Measurements from ENCODE around the gene COMTD1. TPM values are rescaled to one million over a fixed set of nuclear protein-coding genes. Genes with fewer than 3 reads are reported as not detected.

The COMTD1 gene
- total RNA-seq, 8 experiments from 2014 or later: 5.5 to 19.1 (median 12.8) TPM

DNA sequence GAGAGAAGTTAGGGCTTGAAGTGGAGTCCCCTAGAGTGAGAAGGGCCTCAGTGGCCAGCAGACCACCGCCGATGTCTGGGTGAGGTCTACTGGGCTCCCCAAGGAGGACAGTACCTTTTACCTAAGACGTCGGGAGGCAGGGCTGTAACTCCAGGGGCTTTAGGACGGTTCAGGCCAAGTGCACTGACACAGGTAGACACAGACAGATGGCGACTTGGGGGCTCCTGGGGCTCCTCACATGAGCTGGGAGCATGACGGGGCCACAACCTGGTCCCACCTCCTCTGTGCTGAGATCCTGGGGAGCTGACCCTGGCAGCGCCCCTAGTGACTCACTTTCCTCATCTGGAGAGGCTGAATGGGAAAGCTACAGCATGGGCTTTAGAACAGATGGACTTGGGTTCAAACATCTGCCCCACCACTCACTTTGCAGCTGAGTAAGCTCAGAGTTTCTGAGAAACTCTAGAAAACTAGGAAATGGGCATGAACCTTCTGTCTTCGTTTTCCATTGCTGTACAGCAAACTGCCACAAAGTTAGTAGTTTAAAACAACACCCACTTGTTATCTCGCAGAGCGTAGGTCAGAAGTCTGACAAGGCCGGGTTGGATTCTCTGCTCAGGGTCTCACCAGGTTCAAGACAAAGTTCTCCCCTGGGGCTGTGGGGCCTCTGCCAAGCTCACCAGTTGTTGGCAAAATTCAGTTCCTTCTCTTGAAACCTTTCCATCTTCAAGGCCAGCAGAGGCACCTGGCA is 4.7 kb upstream of the COMTD1 start:
- Histone ChIP-seq H3K27ac (no peak overlapping the region), H3K4me3 (no peak overlapping the region), H3K4me1 (replicated peaks in 1 of 2) (peaks cover 3 to 15% of the 10 kb centered on the region in 2 donors)
- ATAC-seq (replicated peaks in 6 of 8): no peak
- in situ Hi-C loops (cut with MboI; ENCODE audit: low pct_unique_long_range_greater_than_20kb in 2 of 9, low sequenced_read_pairs in 9 of 9, unreplicated experiment in 9 of 9): loop anchor here in 1 of 9 experiments (25.0 kb wide), 1 partner anchor 1003 kb away; no protein-coding TSS in a partner anchor
- 54 to 100% (median 86%) methylated on average over 2 to 4 of the region's 12 CpGs; no CpG with 5 or more reads in 4 of the 10 experiments for WGBS, 10 experiments

DNA sequence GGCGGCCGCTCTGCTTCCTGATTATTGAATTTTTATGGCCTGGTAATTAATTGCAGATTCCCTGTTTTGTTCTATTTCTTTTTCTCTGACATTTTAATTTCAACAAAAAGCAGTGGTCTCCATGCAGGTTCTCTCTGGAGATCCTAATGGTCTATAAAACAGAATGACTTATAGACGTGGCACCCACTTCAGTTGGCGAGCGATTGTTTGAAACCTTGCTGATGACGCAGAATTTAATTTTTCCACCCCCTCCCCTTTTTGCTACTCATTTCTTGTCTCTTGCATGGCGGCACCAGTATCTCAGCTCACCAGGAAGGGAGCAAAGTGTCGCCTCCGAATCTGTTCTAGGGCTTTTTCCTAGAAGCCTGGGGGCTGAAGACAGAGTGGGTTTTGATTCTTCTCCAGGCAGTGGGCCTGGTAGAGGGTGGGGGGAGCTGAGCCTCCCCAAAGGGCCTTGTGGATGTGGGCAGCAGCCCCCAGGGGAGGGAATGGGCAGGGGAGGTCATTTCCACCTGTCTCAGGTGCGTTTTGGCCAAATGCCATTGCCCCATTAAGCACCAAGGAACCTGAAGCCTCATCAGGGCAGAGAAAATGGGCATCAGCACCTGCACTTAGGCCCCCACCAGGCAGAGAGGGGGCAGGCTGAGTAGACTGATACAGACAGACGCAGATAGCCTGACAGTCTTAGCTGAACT is 3.5 kb upstream of the COMTD1 start:
- Histone ChIP-seq H3K4me3 (no peak overlapping the region), H3K4me1 (replicated peaks in 1 of 2) (peaks cover 3 to 15% of the 10 kb centered on the region in 2 donors), H3K27ac (peak overlapping the region in 1 of 2 donors; percentile 56)
- ATAC-seq (replicated peaks in 6 of 8): no peak
- 32 to 80% (median 48%) methylated on average over 1 to 11 of the region's 11 CpGs for WGBS, 10 experiments
- in situ Hi-C loops (cut with MboI; ENCODE audit: low pct_unique_long_range_greater_than_20kb in 2 of 9, low sequenced_read_pairs in 9 of 9, unreplicated experiment in 9 of 9): loop anchor here in 1 of 9 experiments (25.0 kb wide), 1 partner anchor 1002 kb away; no protein-coding TSS in a partner anchor

DNA sequence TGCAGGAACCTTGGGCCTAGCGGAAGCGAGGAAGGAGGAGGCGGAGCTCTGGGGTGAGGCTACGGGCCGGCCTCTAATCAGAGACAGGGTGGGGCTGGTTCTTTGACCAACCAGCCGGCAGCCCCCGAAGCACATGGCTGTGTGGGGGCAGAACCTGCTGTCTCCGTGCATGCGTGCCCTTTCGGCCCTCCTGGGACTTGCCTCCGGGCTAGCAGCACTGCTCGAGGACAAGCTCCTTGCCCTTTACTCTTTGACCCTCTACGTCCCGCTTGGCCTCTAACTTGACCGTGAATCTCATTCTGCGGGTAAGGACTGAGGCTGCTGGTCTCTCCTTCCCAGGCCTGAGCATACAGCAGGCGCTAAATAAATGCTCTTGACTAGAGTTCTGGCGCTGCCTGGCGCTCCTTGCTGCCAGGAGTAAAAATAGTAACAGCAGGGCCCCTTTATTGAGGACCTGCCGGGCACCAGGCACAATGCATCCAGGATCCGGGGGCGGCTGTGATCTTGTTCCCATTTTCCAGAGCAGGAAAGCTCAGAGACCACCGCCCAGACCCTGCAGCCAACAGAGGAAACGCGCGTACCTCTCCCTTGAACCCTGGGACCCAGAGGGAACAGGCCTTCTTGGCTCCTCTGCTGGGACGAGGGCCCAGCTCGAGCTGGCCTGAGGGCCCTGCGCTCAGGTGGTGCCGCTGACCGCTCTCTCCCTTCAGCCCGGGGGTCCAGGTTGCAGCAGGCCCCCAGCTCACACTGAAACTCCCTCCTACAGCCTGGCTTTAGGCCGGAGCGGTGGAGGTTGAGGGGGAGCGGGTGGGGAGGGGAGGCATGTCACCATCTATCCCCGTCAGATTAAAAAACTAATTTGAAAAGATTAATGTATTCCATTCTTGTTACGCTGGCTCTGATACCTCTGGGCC is 2.7 kb upstream of the COMTD1 start:
- in situ Hi-C loops (cut with MboI; ENCODE audit: low pct_unique_long_range_greater_than_20kb in 2 of 9, low sequenced_read_pairs in 9 of 9, unreplicated experiment in 9 of 9): loop anchor here in 1 of 9 experiments (25.0 kb wide), 1 partner anchor 1001 kb away; no protein-coding TSS in a partner anchor
- ATAC-seq (replicated peaks in 6 of 8): no peak
- WGBS, 10 experiments: 63 to 91% (median 81%) methylated on average over 3 to 22 of the region's 37 CpGs; no CpG with 5 or more reads in 2 of the 10 experiments
- Histone ChIP-seq H3K4me1 (replicated peaks in 1 of 2) (peaks cover 6 to 15% of the 10 kb centered on the region in 2 donors), H3K4me3 (no peak overlapping the region), H3K27ac (peak overlapping the region in 1 of 2 donors; percentile 56)

DNA sequence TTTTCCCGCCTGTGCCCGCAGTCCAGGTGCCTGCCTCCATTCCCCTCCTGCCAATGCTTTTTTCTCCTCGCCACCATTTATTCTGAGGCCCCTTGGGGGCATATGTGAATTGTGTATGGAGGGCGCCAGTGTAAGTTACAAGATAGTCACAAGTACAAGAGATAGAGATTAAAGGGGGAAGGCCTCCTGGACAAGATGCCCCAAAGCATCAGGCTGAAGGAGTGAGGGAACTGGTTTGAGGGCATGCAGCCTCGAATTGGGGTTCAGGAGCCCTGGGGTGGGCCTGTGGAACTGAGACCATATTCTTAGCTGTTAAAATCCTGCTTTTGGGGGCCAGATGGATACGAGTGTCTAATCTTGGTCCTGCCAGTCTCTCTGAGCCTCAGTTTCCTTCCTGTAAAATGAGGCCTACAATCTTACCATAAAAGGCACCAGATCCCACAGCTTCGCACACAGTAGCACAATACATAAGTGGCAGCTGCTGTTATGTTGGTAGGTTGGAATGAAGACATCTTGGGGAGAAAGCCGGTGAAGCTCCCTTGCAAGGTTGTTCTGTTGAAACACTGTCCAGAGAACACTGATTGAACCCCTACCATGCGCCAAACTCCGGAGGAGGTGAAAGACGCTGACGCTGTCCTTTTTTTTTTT is 545 bp upstream of the COMTD1 start:
- Histone ChIP-seq H3K4me3 (peak overlapping the region in 2 of 5 donors; percentile 46 to 49), H3K4me1 (replicated peaks in 1 of 2) (peaks cover 6 to 15% of the 10 kb centered on the region in 2 donors), H3K27ac (no peak overlapping the region)
- 0 to 100% (median 60%) methylated on average over 1 to 4 of the region's 12 CpGs; no CpG with 5 or more reads in 3 of the 10 experiments for WGBS, 10 experiments
- ATAC-seq (replicated peaks in 6 of 8): no peak
- in situ Hi-C loops (cut with MboI; ENCODE audit: low pct_unique_long_range_greater_than_20kb in 2 of 9, low sequenced_read_pairs in 9 of 9, unreplicated experiment in 9 of 9): loop anchor here in 1 of 9 experiments (25.0 kb wide), 1 partner anchor 999 kb away; no protein-coding TSS in a partner anchor

DNA sequence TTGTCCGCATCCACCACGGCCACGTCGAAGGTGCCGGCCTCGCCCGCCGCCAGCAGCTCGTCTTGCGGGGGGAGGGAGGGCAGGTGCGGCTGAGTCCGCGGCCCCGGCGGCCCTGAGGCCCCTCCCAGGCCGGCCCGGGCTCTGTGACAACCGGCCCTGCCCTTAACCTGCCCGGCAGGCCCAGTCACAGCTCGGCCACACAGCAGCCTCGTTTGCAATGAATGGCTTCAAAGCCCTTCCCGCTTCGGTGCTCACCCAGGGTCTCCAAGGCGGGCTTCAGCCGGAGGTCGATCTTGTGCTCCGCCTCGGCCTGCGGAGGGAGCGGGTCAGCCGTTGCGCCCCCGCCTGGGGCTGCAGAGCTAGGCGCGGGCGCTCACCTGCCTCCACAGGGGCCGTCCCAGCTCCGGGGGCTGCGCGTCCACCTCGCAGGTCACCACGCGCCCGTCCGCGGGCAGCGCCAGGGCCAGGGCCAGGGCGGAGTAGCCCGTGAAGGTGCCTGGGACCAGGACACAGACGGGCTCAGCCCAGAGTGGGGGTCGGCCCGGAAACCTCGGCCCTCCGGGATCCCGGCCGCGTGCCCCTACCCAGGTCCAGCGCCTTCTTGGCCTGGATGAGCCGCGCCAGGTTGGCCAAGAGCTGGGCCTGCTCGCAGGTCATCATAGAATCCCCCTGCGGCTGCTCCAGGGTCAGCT is 928 bp downstream of the COMTD1 start:
- peak overlapping the region; percentile 30 to 45 for H3K27ac ChIP-seq
- peak; percentile 0 to 29 (median 10) for ATAC-seq (replicated peaks in 6 of 8)
- peak overlapping the region; percentile 35 to 49 (median 41) for H3K4me3 ChIP-seq
- in situ Hi-C loops (cut with MboI; ENCODE audit: low pct_unique_long_range_greater_than_20kb in 2 of 9, low sequenced_read_pairs in 9 of 9, unreplicated experiment in 9 of 9): loop anchor here in 1 of 9 experiments (25.0 kb wide), 1 partner anchor 998 kb away; no protein-coding TSS in a partner anchor
- H3K4me1 ChIP-seq (replicated peaks in 1 of 2): peaks cover 6 to 15% of the 10 kb centered on the region in 2 donors
- 0 to 20% (median 4%) methylated on average over 1 to 7 of the region's 62 CpGs; no CpG with 5 or more reads in 6 of the 10 experiments for WGBS, 10 experiments

DNA sequence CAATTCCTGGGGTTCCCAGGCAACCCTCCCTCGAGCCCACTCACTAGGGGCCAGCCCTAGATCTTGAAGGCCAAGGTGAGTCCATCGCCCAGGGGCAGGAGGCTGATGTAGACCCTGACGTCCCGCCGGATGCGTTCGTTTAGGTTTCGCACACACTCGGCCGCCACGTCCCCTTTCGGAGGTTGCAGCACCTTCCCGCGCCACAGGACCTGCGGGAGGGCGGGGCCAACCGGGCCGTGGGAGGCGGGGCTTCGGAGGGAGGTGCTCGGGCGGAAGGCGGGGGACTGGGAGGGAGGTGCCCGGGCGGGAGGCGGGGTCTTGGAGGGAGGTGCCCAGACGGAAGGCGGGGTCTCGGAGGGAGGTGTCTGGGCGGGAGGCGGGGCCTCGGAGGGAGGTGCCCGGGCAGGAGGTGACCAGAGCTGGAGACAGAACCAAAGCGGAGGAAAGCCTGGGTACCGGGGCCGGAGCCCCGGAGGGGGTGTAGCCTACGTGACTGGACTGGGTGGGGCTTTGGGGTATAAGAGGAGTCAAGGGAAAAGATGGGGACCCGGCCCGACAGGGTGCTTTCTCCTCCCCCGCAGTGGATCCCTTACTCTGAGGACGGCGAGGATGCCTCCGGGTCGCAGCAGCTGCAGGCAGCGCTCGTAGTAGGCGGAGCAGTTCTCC is 1.6 kb downstream of the COMTD1 start:
- in situ Hi-C loops (cut with MboI; ENCODE audit: low pct_unique_long_range_greater_than_20kb in 2 of 9, low sequenced_read_pairs in 9 of 9, unreplicated experiment in 9 of 9): loop anchor here in 1 of 9 experiments (25.0 kb wide), 1 partner anchor 997 kb away; no protein-coding TSS in a partner anchor
- peak; percentile 14 to 64 (median 42) for ATAC-seq (replicated peaks in 6 of 8)
- Histone ChIP-seq H3K4me3 (peak overlapping the region; percentile 35 to 49 (median 41)), H3K4me1 (replicated peaks in 1 of 2) (peaks cover 6 to 11% of the 10 kb centered on the region in 2 donors), H3K27ac (peak overlapping the region; percentile 45 to 53)
- WGBS, 10 experiments: 0 to 83% (median 70%) methylated on average over 1 to 2 of the region's 48 CpGs; no CpG with 5 or more reads in 7 of the 10 experiments

DNA sequence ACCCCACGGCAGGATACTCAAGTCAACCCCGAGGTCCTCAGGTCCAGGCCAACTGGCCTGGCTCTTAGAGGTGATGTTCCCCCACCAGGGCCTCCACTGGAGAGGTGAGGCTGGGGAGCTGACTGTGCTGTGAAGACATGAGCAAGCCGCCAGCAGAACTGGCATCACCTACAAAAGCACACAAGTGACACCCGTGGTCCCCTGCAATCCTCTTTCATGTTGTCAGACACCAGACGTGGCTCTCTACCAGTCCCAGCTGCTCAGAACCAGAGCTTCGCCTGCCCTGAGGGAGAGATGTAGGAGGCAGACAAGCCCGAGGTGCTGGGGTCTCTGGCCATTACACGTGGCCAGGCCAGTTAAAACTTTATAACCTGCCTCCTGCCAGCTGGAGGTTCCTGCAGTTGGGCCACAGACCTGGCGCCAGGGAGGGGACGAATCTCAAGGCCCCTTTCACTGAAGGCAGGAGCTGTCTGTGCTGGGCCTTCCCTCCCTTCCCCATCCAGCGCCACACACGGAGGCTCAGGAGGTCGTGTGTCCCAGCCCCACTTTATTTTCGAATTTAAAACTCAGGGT is 2.2 kb downstream of the COMTD1 start:
- 0 to 100% (median 47%) methylated on average over 1 to 5 of the region's 14 CpGs; no CpG with 5 or more reads in 4 of the 10 experiments for WGBS, 10 experiments
- ATAC-seq (replicated peaks in 6 of 8): peak in 1 of 8 experiments; percentile 1
- in situ Hi-C loops (cut with MboI; ENCODE audit: low pct_unique_long_range_greater_than_20kb in 2 of 9, low sequenced_read_pairs in 9 of 9, unreplicated experiment in 9 of 9): loop anchor here in 1 of 9 experiments (25.0 kb wide), 1 partner anchor 996 kb away; no protein-coding TSS in a partner anchor
- Histone ChIP-seq H3K4me3 (peak overlapping the region in 3 of 5 donors; percentile 39 to 49 (median 46)), H3K4me1 (replicated peaks in 1 of 2) (peaks cover 5 to 6% of the 10 kb centered on the region in 2 donors), H3K27ac (peak overlapping the region; percentile 44 to 53)

DNA sequence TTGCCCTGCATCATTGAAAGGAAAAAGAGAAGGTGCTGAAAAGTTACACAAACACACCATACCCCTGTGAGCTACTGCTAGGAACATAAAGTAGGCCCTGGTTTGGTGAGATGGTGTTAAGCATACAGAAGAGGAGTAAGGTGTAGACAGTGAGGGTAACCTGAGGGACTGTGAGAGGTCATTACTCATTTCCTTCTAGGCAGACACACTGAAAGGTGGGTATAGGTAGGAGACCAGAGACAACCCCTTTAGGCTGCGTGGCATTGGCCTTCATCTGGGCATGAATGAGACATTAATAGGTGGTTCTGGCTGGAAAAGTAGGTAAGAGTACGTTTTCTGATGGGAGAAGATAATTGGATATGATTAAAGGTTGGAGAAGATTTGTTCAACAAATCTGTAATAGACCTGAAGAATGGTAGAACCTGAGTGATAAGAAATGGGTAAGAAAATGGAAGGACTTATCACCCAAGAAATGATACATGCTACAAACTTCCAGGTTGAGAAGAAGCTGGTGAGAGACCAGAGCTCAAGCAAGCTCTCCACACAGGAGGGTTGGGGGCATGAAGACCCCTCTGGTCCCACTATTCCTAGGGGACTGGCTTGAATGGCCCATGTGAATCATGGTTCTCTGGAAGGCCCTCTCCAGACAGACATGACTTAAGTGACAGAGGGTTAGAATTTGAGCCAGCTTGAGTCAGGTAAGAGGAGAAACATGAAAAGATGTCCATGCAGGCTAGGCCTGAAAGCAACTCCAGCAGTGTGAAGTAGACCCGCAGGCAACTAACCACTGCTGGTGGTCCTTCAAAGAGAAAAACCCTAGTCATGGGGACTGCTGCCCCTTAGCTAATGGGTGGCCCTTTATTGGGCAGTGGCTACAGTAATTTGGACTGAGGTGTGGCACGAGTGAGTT is 3.8 kb downstream of the COMTD1 start:
- peaks cover 0 to 6% of the 10 kb centered on the region in 2 donors for H3K4me1 ChIP-seq (replicated peaks in 1 of 2)
- H3K27ac ChIP-seq: no peak overlapping the region
- in situ Hi-C loops (cut with MboI; ENCODE audit: low pct_unique_long_range_greater_than_20kb in 2 of 9, low sequenced_read_pairs in 9 of 9, unreplicated experiment in 9 of 9): loop anchor here in 1 of 9 experiments (25.0 kb wide), 1 partner anchor 995 kb away; no protein-coding TSS in a partner anchor
- no peak overlapping the region for H3K4me3 ChIP-seq
- no peak for ATAC-seq (replicated peaks in 6 of 8)
- 50 to 100% (median 93%) methylated on average over 1 to 4 of the region's 4 CpGs; no CpG with 5 or more reads in 2 of the 10 experiments for WGBS, 10 experiments

DNA sequence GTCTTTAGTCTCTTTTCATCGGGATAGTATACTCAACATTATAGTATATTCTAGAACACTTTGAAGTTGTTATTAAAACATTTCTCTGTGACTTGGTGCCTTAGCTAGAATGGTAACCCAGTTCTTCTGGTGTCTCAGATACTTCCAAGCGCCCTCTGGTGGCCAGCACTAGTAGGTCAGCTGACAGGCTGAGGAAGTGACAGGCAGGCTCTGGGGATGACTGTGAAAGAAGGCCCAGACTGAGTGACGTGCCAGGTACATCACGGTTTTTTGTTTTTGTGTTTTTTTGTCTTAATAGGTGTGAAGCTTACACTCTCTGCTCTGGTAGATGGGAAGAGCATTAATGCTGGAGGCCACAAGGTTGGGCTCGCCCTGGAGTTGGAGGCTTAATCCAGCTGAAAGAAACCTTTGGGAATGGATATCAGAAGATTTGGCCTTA is 5.1 kb downstream of the COMTD1 start:
- in situ Hi-C loops (cut with MboI; ENCODE audit: low pct_unique_long_range_greater_than_20kb in 2 of 9, low sequenced_read_pairs in 9 of 9, unreplicated experiment in 9 of 9): loop anchor here in 1 of 9 experiments (25.0 kb wide), 1 partner anchor 993 kb away; no protein-coding TSS in a partner anchor
- H3K27ac ChIP-seq: no peak overlapping the region
- 0 to 29% (median 6%) methylated on average over 1 to 4 of the region's 5 CpGs; no CpG with 5 or more reads in 3 of the 10 experiments for WGBS, 10 experiments
- peaks cover 0 to 2% of the 10 kb centered on the region in 2 donors for H3K4me1 ChIP-seq (replicated peaks in 1 of 2)
- ATAC-seq (replicated peaks in 6 of 8): peak in 7 of 8 experiments; percentile 4 to 36 (median 17)
- H3K4me3 ChIP-seq: no peak overlapping the region

All from motor neuron (in vitro differentiated cells).